ENCODE results near the gene HDAC9.

The HDAC9 gene

DNA sequence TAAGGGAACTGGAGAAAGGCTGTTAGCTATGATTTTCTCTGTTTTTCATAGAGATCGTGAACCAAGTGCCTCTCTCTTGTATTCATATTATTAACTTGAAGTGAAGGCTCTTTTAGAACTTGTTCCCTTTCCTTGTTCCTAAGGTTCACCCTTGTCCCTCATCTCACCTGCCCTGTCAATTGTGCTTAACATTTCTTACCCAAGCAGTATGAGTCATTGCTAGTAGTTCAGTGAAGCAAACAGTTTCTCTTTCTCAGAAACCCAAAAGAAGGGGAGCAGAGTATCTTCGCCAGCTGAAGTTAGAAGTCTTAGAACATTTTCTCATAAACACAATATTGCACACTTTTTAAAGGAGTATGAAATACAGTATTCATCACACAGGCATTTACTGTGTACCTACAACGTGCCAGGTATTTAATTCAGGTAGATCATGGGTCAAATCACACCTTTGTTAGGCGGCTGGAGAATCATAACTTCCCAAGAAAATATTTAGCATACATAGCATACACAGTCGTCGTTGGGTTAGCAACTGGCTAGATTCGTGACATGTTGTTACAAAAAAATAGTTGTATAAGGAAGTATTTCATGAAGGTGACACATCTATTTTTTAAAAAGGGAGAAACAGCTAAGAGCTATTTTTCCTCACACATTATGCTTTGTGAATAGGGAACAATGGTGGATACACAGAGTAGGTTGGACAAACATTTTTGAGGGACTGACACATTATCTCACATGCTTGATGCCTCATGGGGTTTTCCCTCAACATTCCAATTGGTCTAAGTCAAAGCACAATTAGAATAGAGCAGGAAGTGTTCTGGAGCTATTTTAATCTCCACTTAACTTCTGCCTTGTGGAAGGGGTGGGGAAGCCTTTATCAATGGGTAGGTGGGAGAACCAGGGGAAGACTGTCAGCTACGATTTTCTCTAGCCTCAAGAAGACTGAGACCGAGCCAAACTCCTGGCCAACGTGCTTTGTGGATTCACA lies 13.2 kb downstream of the HDAC9 start:
- FAIRE-seq = no peak
- TF ChIP-seq CTCF (IDR thresholded peaks at IDR 0.05; ENCODE audit: insufficient read depth, missing control alignments) = no peak
- DNase-seq (ENCODE audit: insufficient read length, low spot score) = no peak

DNA sequence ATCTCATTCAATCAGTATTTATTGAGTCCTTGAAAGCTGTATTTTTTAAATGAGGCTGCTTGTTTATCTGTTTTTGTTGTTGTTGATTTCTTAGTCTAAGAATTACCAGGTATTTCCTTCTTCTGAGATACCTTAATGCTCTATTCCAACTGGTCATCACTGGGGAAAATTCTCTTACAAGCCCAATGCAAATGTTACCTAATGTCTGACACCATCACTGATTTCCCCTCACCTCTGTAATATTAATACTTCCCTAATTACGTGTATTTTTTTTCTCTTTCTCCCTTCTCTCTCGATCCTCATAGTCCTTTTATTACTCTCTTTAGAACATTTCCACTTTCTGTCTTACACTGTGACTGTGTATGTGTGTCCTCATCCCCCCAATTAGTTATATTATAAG lies 13.9 kb downstream of the HDAC9 start:
- DNase-seq (ENCODE audit: insufficient read length, low spot score) (no peak), FAIRE-seq (no peak)
- no peak for TF ChIP-seq CTCF (IDR thresholded peaks at IDR 0.05; ENCODE audit: insufficient read depth, missing control alignments)

GRCh38 chr7:18511351-18512140 lies 16.0 kb downstream of the HDAC9 start:
- TF ChIP-seq CTCF (IDR thresholded peaks at IDR 0.05; ENCODE audit: insufficient read depth, missing control alignments) = no peak
- no peak for DNase-seq (ENCODE audit: insufficient read length, low spot score)
- no peak for FAIRE-seq

GRCh38 chr7:18513343-18513742 lies 17.8 kb downstream of the HDAC9 start:
- FAIRE-seq = no peak
- DNase-seq (ENCODE audit: insufficient read length, low spot score) = no peak

GRCh38 chr7:18515067-18515466 lies 19.5 kb downstream of the HDAC9 start:
- no peak for TF ChIP-seq CTCF (IDR thresholded peaks at IDR 0.05; ENCODE audit: insufficient read depth, missing control alignments)
- FAIRE-seq = no peak
- DNase-seq (ENCODE audit: insufficient read length, low spot score) = no peak

More at GRCh38 chr7:18513343-18513742, 17.8 kb downstream of the HDAC9 start:
- no peak for TF ChIP-seq CTCF (IDR thresholded peaks at IDR 0.05; ENCODE audit: insufficient read depth, missing control alignments)

DNA sequence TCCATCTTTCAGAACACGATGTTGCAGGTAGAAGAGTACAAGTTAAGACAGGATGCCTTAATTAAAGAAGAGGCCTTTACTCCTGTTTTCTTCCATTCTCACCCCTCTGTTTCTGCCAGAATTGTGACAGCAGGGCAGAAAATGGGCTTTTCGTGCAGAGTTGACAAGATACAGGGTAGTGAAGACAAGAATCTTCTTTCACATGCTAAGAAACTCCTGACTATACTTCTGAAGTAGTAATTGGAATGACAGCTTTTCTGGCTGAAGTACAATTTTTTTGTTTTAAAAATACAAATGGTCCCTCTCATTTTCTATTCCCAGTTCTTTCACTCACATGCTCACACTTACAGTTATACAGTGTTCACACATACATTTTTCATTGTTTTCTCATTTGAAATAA lies 22.1 kb downstream of the HDAC9 start:
- DNase-seq (ENCODE audit: insufficient read length, low spot score) (no peak), FAIRE-seq (no peak)
- no peak for TF ChIP-seq CTCF (IDR thresholded peaks at IDR 0.05; ENCODE audit: insufficient read depth, missing control alignments)
